Measurements from ENCODE around the gene DMRT1.

GRCh38 chr9:811106-811531 lies 30.4 kb upstream of the DMRT1 start:
- TF ChIP-seq CTCF (IDR thresholded peaks at IDR 0.05) (no peak), POLR2A (IDR thresholded peaks at IDR 0.05) (no peak), POLR2AphosphoS5 (IDR thresholded peaks at IDR 0.05) (peak; percentile 16 to 24)

Data from upper lobe of left lung (tissue), 4 donors.